ENCODE data around the gene CSN3. TPM values are rescaled to one million over a fixed set of nuclear protein-coding genes. Genes with fewer than 3 reads are reported as not detected.

CSN3 gene
- total RNA-seq, 1 experiment from 2014 or later = not detected

GRCh38 chr4:70243091-70243490 is 694 bp downstream of the CSN3 start:
- Histone ChIP-seq H3K4me1 (no peaks in the 10 kb centered on the region), H3K27ac (no peak overlapping the region), H3K36me3 (no peaks in the 10 kb centered on the region), H3K9me3 (replicated peaks) (no peaks in the 10 kb centered on the region), H3K27me3 (no peaks in the 10 kb centered on the region), H3K4me3 (no peak overlapping the region)
- DNase-seq = no peak

GRCh38 chr4:70251250-70251944 is 9.0 kb downstream of the CSN3 start:
- H3K36me3 ChIP-seq = no peaks in the 10 kb centered on the region
- DNase-seq = no peak
- no peaks in the 10 kb centered on the region for H3K27me3 ChIP-seq
- no peaks in the 10 kb centered on the region for H3K4me1 ChIP-seq
- no peaks in the 10 kb centered on the region for H3K9me3 ChIP-seq (replicated peaks)
- H3K4me3 ChIP-seq = no peak overlapping the region
- no peak overlapping the region for H3K27ac ChIP-seq

- Histone ChIP-seq H3K9me3 (replicated peaks) (no peaks in the 10 kb centered on the region), H3K4me1 (no peaks in the 10 kb centered on the region), H3K36me3 (no peaks in the 10 kb centered on the region), H3K27me3 (no peaks in the 10 kb centered on the region), H3K4me3 (no peak overlapping the region), H3K27ac (no peak overlapping the region)
- DNase-seq = no peak
Observed at GRCh38 chr4:70251945-70252277, 9.5 kb downstream of the CSN3 start.

- H3K36me3 ChIP-seq = no peaks in the 10 kb centered on the region
- no peaks in the 10 kb centered on the region for H3K4me1 ChIP-seq
- no peak overlapping the region for H3K4me3 ChIP-seq
- no peaks in the 10 kb centered on the region for H3K9me3 ChIP-seq (replicated peaks)
- no peak overlapping the region for H3K27ac ChIP-seq
- H3K27me3 ChIP-seq = no peaks in the 10 kb centered on the region
- peak in 1 of 2 experiments; percentile 4 for DNase-seq
Observed at GRCh38 chr4:70269674-70270073, 27.3 kb downstream of the CSN3 start.

- Histone ChIP-seq H3K9me3 (replicated peaks) (no peaks in the 10 kb centered on the region), H3K4me3 (no peak overlapping the region), H3K27ac (no peak overlapping the region), H3K36me3 (no peaks in the 10 kb centered on the region), H3K27me3 (no peaks in the 10 kb centered on the region), H3K4me1 (no peaks in the 10 kb centered on the region)
- DNase-seq = no peak
Observed at GRCh38 chr4:70277121-70277520, 34.7 kb downstream of the CSN3 start.

- DNase-seq = no peak
- no peaks in the 10 kb centered on the region for H3K36me3 ChIP-seq
- H3K4me1 ChIP-seq = no peaks in the 10 kb centered on the region
- H3K27ac ChIP-seq = no peak overlapping the region
- H3K4me3 ChIP-seq = no peak overlapping the region
- no peaks in the 10 kb centered on the region for H3K27me3 ChIP-seq
- H3K9me3 ChIP-seq (replicated peaks) = no peaks in the 10 kb centered on the region
Observed at GRCh38 chr4:70280567-70280966, 38.2 kb downstream of the CSN3 start.

GRCh38 chr4:70288651-70289050 is 46.3 kb downstream of the CSN3 start:
- no peak overlapping the region for H3K4me3 ChIP-seq
- no peaks in the 10 kb centered on the region for H3K27me3 ChIP-seq
- no peaks in the 10 kb centered on the region for H3K36me3 ChIP-seq
- no peak for DNase-seq
- H3K4me1 ChIP-seq = no peaks in the 10 kb centered on the region
- no peak overlapping the region for H3K27ac ChIP-seq
- no peaks in the 10 kb centered on the region for H3K9me3 ChIP-seq (replicated peaks)

- Histone ChIP-seq H3K36me3 (no peaks in the 10 kb centered on the region), H3K4me1 (no peaks in the 10 kb centered on the region), H3K27me3 (no peaks in the 10 kb centered on the region), H3K9me3 (replicated peaks) (no peaks in the 10 kb centered on the region), H3K27ac (no peak overlapping the region), H3K4me3 (no peak overlapping the region)
- DNase-seq = no peak
Observed at GRCh38 chr4:70291341-70291740, 48.9 kb downstream of the CSN3 start.

GRCh38 chr4:70297576-70297975 is 55.2 kb downstream of the CSN3 start:
- H3K4me3 ChIP-seq = no peak overlapping the region
- H3K36me3 ChIP-seq = no peaks in the 10 kb centered on the region
- H3K9me3 ChIP-seq (replicated peaks) = no peaks in the 10 kb centered on the region
- no peaks in the 10 kb centered on the region for H3K27me3 ChIP-seq
- no peak overlapping the region for H3K27ac ChIP-seq
- no peaks in the 10 kb centered on the region for H3K4me1 ChIP-seq
- no peak for DNase-seq

GRCh38 chr4:70298051-70298450 is 55.7 kb downstream of the CSN3 start:
- Histone ChIP-seq H3K9me3 (replicated peaks) (no peaks in the 10 kb centered on the region), H3K36me3 (no peaks in the 10 kb centered on the region), H3K27ac (no peak overlapping the region), H3K4me3 (no peak overlapping the region), H3K4me1 (no peaks in the 10 kb centered on the region), H3K27me3 (no peaks in the 10 kb centered on the region)
- DNase-seq = no peak

- Histone ChIP-seq H3K9me3 (replicated peaks) (no peaks in the 10 kb centered on the region), H3K27me3 (no peaks in the 10 kb centered on the region), H3K36me3 (no peaks in the 10 kb centered on the region), H3K27ac (no peak overlapping the region), H3K4me1 (no peaks in the 10 kb centered on the region), H3K4me3 (no peak overlapping the region)
- DNase-seq = no peak
Observed at GRCh38 chr4:70299643-70300042, 57.2 kb downstream of the CSN3 start.

- Histone ChIP-seq H3K27ac (no peak overlapping the region), H3K36me3 (no peaks in the 10 kb centered on the region), H3K9me3 (replicated peaks) (no peaks in the 10 kb centered on the region), H3K4me1 (no peaks in the 10 kb centered on the region), H3K27me3 (no peaks in the 10 kb centered on the region), H3K4me3 (no peak overlapping the region)
- DNase-seq = no peak
Observed at GRCh38 chr4:70300215-70300614, 57.8 kb downstream of the CSN3 start.

Other genes starting within 250 kb of the CSN3 start
- gene STATH, start 246.6 kb upstream of the CSN3 start, total RNA-seq (2014; rRNA removed; shearing (Covaris generic)) = 6.3 and 6.8 TPM in 2 replicates
- 0.36 TPM in 1 of 2 replicates, not detected in the other for gene HTN3, start 214.1 kb upstream of the CSN3 start, total RNA-seq (2014; rRNA removed; shearing (Covaris generic))
- not detected in 2 replicates for gene HTN1, start 192.2 kb upstream of the CSN3 start, total RNA-seq (2014; rRNA removed; shearing (Covaris generic))
- gene PRR27, start 88.4 kb upstream of the CSN3 start, total RNA-seq (2014; rRNA removed; shearing (Covaris generic)) = not detected in 2 replicates
- gene ODAM, start 46.9 kb upstream of the CSN3 start, total RNA-seq (2014; rRNA removed; shearing (Covaris generic)) = not detected in 2 replicates
- gene FDCSP, start 16.5 kb upstream of the CSN3 start, total RNA-seq (2014; rRNA removed; shearing (Covaris generic)) = not detected in 2 replicates
- not detected in 2 replicates for gene CABS1, start 92.4 kb downstream of the CSN3 start, total RNA-seq (2014; rRNA removed; shearing (Covaris generic))
- not detected in 2 replicates for gene SMR3A, start 118.2 kb downstream of the CSN3 start, total RNA-seq (2014; rRNA removed; shearing (Covaris generic))
- not detected in 2 replicates for gene SMR3B, start 140.5 kb downstream of the CSN3 start, total RNA-seq (2014; rRNA removed; shearing (Covaris generic))
- gene OPRPN, start 155.3 kb downstream of the CSN3 start, total RNA-seq (2014; rRNA removed; shearing (Covaris generic)) = not detected in 2 replicates
- 0.06 TPM in 1 of 2 replicates, not detected in the other for gene MUC7, start 229.6 kb downstream of the CSN3 start, total RNA-seq (2014; rRNA removed; shearing (Covaris generic))